Astrocyte of the spinal cord (primary cell): ENCODE measurements around the gene TMEM271.

ENCODE experiments used
- DNase-seq: peaks from one replicate; pipeline ENCODE4 v3.0.0; 2011; ENCODE audit warnings: low read depth, low spot score
- H3K4me3 ChIP-seq: 2 replicates; pipeline ENCODE4 v1.5.1; 2011; ENCODE audit warnings: low read depth, mild to moderate bottlenecking, low read length, moderate library complexity
- CTCF ChIP-seq: IDR thresholded peaks from 2 replicates; pipeline ENCODE4 v1.5.1; 2012; ENCODE audit warnings: low read depth, mild to moderate bottlenecking, low read length, inconsistent platforms
- in situ Hi-C: cut with HindIII; loops from 2 replicates; pipeline ENCODE4 v1.10.0; 2017; ENCODE audit warnings: low sequenced_read_pairs

The TMEM271 gene

GRCh38 chr4:589219-589963 lies 13.3 kb upstream of the TMEM271 start:
- no peak overlapping the region for H3K4me3 ChIP-seq
- in situ Hi-C loops = no loop called here
- TF ChIP-seq CTCF = no peak
- DNase-seq = no peak

- in situ Hi-C loops = no loop called here
- no peak for DNase-seq
- H3K4me3 ChIP-seq = no peak overlapping the region
- TF ChIP-seq CTCF = no peak
Observed at GRCh38 chr4:588351-588849, 12.3 kb upstream of the TMEM271 start.

GRCh38 chr4:587671-588350 lies 11.7 kb upstream of the TMEM271 start:
- in situ Hi-C loops = no loop called here
- DNase-seq = no peak
- H3K4me3 ChIP-seq = no peak overlapping the region
- TF ChIP-seq CTCF = no peak

- TF ChIP-seq CTCF = no peak
- H3K4me3 ChIP-seq = no peak overlapping the region
- DNase-seq = no peak
- in situ Hi-C loops = no loop called here
Observed at GRCh38 chr4:583820-584219, 7.7 kb upstream of the TMEM271 start.

GRCh38 chr4:581753-582361 lies 5.8 kb upstream of the TMEM271 start:
- DNase-seq = no peak
- no peak overlapping the region for H3K4me3 ChIP-seq
- in situ Hi-C loops = no loop called here
- no peak for TF ChIP-seq CTCF

- DNase-seq = no peak
- no peak for TF ChIP-seq CTCF
- in situ Hi-C loops = no loop called here
- H3K4me3 ChIP-seq = no peak overlapping the region
Observed at GRCh38 chr4:581181-581580, 5.1 kb upstream of the TMEM271 start.
